ENCODE results near the gene HCFC1.

Gene HCFC1

DNA sequence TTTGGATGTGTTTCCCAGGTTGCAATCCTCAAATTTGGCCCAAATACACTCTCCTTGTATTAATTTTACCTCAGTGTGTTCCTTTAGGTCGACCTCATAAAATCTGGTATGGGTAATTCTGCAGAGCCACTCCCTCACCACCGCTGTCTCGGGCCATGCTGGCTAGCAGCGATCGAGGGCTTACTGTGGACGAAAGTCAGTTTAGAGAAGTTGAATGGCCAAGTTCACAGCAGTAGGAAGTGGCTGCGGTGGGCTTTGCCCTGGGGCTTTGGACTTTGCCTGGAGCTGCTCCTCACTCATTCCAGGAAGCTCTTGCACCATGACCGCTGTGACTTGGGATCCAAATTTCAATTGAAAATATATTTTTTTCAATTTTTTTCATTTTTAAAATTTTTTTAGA lies 20.6 kb upstream of the HCFC1 start:
- DNase-seq (ENCODE audit: insufficient read length, low spot score): no peak
- no peak for FAIRE-seq
- no peak for TF ChIP-seq CTCF (IDR thresholded peaks at IDR 0.05; ENCODE audit: insufficient read depth, missing control alignments)

DNA sequence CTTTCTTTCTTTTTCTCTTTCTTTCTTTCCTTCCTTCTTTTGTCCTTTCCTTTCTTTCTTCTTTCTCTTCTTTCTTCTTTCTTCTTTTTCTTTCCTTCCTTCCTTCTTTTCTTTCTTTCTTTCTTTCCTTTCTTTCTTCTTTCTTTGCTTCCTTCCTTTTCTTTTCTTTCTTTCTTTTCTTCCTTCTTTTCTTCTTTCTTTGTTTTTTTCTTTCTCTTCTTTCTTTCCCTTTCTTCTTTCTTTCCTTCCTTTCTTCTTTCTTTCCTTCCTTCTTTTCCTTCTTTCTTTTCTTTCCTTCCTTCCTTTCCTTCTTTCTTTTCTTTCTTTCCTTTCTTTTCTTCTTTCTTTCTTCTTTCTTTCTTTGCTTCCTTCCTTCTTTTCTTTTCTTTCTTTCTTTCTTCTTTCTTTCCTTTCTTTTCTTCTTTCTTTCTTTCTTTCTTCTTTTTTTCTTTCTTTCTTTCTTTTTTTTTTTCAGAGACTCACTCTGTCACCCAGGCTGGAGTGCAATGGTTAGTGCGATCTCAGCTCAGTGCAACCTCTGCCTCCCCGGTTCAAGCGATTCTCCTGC lies 19.5 kb upstream of the HCFC1 start:
- no peak for FAIRE-seq
- no peak for TF ChIP-seq CTCF (IDR thresholded peaks at IDR 0.05; ENCODE audit: insufficient read depth, missing control alignments)
- DNase-seq (ENCODE audit: insufficient read length, low spot score): no peak

DNA sequence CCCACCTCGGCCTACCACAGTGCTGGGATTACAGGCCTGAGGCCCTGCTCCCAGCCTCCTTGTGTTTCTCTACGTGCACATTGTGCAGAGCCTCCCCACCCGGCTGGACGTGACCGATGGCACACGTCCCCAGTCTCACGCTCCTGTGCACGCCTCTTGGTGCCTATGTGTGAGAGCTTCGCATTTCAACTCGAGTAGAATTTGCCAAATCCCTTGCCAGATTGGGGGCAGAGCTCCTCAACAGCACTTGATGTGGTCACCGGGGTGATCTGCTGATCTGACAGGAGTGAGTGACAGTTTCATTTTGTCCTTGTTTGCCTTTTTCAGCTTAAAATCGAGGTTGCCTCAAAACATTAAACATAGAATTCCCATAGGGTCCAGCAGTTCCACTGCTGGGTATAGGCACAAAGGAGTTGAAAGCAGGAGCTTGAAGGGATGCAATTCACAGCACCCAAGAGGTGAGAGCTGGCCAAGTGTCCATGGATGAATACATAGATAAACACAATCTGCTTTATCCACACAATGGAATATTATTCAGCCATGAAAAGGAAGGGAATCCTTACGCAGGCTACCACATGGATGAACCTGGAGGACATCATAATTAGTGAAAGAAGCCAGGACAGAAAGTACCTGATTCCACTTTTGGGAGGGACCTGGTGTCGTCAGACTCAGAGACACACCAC lies 18.5 kb upstream of the HCFC1 start:
- DNase-seq (ENCODE audit: insufficient read length, low spot score) (no peak), FAIRE-seq (no peak)
- no peak for TF ChIP-seq CTCF (IDR thresholded peaks at IDR 0.05; ENCODE audit: insufficient read depth, missing control alignments)

DNA sequence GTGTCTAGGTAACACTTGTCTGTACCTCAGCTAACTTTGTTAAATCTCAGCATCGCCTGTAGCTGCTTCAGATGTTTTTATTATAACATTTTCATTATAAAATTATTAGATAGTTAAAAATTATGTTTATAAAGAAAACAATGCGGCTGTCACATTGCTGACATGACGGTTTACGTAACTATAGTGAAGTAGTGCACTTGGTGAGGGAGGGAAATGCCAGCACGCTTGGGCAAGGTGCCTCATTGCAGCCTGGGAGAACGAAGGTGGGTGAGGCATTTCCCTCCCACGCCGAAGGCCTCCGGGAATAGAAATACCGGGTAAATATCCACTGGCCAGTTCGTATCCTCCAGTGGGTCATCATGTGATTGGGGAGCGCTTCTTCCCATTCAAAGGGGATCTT lies 16.9 kb upstream of the HCFC1 start:
- no peak for FAIRE-seq
- DNase-seq (ENCODE audit: insufficient read length, low spot score): no peak
- TF ChIP-seq CTCF (IDR thresholded peaks at IDR 0.05; ENCODE audit: insufficient read depth, missing control alignments): no peak

DNA sequence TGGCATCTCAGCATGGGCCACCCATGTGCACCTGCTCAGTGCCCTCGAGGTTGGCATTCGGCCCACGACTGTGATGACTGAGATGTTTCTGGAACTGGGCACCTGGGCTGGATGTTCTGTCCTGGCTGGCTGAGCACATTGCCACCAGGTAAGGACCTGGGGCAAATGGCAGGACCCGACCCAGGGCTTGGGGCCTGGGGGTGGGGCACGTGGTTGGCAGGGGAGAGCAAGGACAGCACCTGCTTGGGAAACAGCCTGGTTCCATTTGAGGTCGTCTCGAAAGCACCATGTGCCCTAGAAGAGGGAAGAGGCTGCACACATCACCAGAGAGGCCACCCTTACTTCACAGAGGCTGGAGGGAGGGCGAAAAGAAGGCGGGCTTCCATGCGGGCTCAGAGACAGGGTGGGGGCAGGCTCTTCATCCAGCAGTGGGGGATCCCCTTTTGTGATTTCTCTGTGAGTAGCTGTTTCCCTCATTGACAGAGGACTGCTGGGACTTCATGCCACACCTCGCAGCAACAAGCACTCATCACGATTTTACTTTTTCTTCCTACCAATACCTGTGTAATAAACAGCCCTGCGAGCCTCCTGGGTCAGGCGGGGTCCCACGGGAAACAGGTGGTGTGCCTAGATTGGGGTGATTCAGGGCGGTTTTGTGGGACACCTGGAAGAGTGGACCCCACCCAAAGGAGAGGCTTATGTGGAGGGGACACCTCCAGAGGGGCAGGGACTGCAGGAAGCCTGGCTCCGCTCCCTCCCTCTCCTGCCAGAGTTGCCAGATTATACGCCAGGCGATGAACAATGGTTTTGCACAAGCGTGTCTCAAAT lies 12.9 kb upstream of the HCFC1 start:
- no peak for FAIRE-seq
- no peak for TF ChIP-seq CTCF (IDR thresholded peaks at IDR 0.05; ENCODE audit: insufficient read depth, missing control alignments)
- no peak for DNase-seq (ENCODE audit: insufficient read length, low spot score)

DNA sequence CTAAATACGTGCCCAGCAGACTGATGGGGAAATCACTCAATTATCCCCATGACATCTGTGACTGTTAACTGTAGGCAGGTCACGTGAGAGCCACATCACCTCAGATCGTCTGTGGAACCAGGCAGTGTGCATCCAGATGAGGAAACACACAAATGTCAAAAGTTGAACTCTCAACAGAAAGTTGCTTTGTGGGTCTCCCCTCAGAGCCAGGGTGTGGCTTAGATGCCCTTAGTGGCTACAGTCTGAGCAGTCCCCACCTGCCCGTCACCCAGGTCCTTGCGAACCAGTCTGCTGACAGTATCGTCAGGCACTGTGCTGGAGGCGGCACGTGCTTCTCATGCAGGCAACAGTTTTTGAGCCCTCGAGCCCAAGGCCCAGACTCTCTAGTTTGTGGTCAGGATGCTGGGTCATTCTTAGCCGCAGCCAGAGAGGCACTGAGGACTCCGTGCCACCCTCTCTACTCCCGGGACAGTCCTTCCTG lies 11.7 kb upstream of the HCFC1 start:
- DNase-seq (ENCODE audit: insufficient read length, low spot score): no peak
- TF ChIP-seq CTCF (IDR thresholded peaks at IDR 0.05; ENCODE audit: insufficient read depth, missing control alignments): no peak
- FAIRE-seq: no peak
